Measurements from ENCODE around the gene RYR1. TPM values are rescaled to one million over a fixed set of nuclear protein-coding genes. Genes with fewer than 3 reads are reported as not detected.

Gene RYR1
- total and polyA plus RNA-seq, 2 of the 8 experiments (the other 6 are each of a cell fraction or from before 2014, with no cell fraction given), result 5.8 to 11.8 TPM

- no peak for TF ChIP-seq ATF2 (IDR thresholded peaks at IDR 0.05; ENCODE audit: low read length)
Observed at GRCh38 chr19:38543807-38544568, 110.5 kb downstream of the RYR1 start (continued).
